ENCODE measurements around the gene RAB40A. TPM values are rescaled to one million over a fixed set of nuclear protein-coding genes. Genes with fewer than 3 reads are reported as not detected.
"Not testable (repeated sequence)": the region's sequence is repeated elsewhere in the genome, so short reads cannot be mapped to it uniquely, and the experiment has no call there.

RAB40A gene
- total RNA-seq, 2 experiments from 2014 or later: 0.10 to 0.12 TPM

DNA sequence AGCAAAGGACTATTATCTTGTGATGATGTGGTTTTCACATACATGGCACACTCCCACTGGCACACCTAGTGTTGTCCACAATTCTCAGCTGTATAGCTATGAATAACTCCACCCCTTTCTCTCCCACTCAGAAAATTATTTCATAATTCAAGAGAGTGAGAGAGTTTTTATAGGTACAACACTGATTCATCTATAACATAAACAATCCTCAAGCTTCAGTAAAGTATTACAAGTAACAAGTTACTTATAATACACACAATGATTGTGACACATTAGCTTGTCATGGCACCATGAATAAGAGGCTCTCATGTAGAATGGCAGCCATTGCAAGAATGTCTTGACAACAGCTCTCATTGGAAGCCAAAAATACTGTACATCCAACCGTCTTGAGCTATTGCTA is 43.9 kb downstream of the RAB40A start:
- CTCF ChIA-PET: no interaction called here
- Mint-ChIP-seq H3K4me1 (no peaks in the 10 kb centered on the region), H3K27ac (no peak overlapping the region), H3K4me3 (no peak overlapping the region), H3K9me3 (no peaks in the 10 kb centered on the region), H3K36me3 (ENCODE audit: low read depth) (no peaks in the 10 kb centered on the region), H3K27me3 (no peaks in the 10 kb centered on the region)
- POLR2A ChIA-PET: no interaction called here
- no peak for DNase-seq

DNA sequence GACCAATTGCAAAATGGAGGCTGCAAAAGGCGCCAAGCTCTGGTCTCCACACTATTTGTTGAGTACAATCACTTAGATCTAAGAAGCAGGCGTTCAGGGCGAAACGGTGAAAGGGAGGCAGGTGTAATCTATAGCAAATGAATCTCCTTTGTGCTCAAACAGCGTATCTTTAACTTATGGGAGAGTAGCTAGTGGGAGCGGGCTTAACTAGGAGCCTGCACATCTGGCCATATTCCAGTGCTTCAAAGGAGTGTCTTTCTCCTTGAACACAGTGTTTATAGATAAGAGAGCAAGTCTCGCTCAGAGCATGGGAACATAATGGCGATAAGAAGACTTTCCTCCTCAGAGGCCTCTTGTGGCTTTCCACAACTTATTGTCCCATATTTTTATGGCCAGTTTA is 49.3 kb downstream of the RAB40A start:
- CTCF ChIA-PET: interaction anchor here (0.6 kb wide), 1 partner anchor 746 kb away, joined by 3 read pairs; no protein-coding TSS in a partner anchor
- H3K9me3 Mint-ChIP-seq; H3K27ac Mint-ChIP-seq; H3K27me3 Mint-ChIP-seq; POLR2A ChIA-PET; H3K4me3 Mint-ChIP-seq; H3K4me1 Mint-ChIP-seq; H3K36me3 Mint-ChIP-seq (ENCODE audit: low read depth); DNase-seq: not testable (repeated sequence)

DNA sequence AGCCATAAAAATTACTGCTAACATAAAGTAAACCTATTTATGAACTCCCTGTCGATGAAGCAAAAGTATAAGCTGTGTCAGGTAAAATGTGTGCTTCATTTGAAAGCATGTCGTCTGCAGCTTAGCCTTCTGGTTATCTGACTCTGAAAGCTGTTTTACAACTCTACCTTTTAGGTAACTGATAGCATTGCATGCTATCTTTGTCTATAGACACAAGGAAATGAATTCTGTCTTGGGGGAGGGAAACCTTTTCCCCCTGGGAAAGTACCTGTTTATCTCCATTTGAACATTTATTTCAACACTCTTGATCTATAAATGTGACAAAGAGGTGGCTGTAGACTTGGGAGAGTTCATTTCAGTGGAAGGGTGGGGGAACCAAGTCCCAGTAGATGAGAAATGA is 51.4 kb downstream of the RAB40A start:
- Mint-ChIP-seq H3K27ac (no peak overlapping the region), H3K36me3 (ENCODE audit: low read depth) (no peaks in the 10 kb centered on the region), H3K27me3 (peaks cover 2% of the 10 kb centered on the region), H3K4me3 (no peak overlapping the region), H3K4me1 (peaks cover 6% of the 10 kb centered on the region), H3K9me3 (no peaks in the 10 kb centered on the region)
- DNase-seq: no peak
- ChIA-PET CTCF (no interaction called here), POLR2A (no interaction called here)

DNA sequence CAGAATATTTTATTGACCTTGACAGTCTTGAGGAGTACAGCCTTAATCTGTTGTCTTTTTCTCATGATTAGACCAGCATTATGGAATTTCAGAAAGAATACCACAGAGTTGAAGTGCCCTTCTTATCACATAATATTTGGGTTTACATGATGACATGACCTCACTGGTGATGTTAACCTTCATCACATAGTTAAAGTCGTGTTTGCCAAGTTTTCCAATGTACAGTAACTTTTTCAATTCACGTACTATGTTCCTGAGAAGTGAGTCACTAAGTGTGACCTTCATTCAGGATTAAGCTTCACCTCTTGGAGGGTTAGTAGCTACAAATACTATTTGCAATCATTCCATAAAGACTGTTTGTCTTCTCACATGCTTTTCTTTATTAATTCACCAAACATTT is 52.1 kb downstream of the RAB40A start:
- Mint-ChIP-seq H3K4me1 (peaks cover 6% of the 10 kb centered on the region), H3K27me3 (peaks cover 2% of the 10 kb centered on the region), H3K36me3 (ENCODE audit: low read depth) (no peaks in the 10 kb centered on the region), H3K4me3 (no peak overlapping the region), H3K9me3 (no peaks in the 10 kb centered on the region), H3K27ac (no peak overlapping the region)
- ChIA-PET POLR2A (no interaction called here), CTCF (no interaction called here)
- DNase-seq: no peak

DNA sequence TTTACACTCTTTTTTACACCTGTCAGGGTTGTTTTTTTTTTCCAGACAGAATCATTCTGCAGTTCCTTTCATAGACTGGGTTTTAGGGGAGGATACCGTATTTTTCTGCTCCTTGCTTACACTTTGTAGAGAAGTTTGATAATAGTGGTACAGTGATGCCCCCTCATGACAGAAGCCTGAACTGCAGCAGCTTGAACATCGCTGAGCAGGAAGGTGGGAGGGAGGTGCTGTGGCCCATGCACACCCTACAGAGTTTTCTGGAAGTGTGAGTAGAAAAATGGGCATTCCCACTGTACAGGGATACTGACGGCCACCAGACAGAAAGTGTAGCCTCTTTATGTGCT is 54.5 kb downstream of the RAB40A start:
- peaks cover 8% of the 10 kb centered on the region for H3K4me1 Mint-ChIP-seq
- H3K36me3 Mint-ChIP-seq (ENCODE audit: low read depth): peaks cover 2% of the 10 kb centered on the region
- peaks cover 2% of the 10 kb centered on the region for H3K9me3 Mint-ChIP-seq
- CTCF ChIA-PET: interaction anchor here (0.6 to 1.0 kb wide), 3 partner anchors 27 to 254 kb away, joined by 3 to 4 read pairs (median 3); no protein-coding TSS in a partner anchor
- peaks cover 2% of the 10 kb centered on the region for H3K27me3 Mint-ChIP-seq
- peak overlapping the region; percentile 76 for H3K4me3 Mint-ChIP-seq
- DNase-seq: peak; percentile 74
- peak overlapping the region; percentile 90 for H3K27ac Mint-ChIP-seq
- POLR2A ChIA-PET: no interaction called here

DNA sequence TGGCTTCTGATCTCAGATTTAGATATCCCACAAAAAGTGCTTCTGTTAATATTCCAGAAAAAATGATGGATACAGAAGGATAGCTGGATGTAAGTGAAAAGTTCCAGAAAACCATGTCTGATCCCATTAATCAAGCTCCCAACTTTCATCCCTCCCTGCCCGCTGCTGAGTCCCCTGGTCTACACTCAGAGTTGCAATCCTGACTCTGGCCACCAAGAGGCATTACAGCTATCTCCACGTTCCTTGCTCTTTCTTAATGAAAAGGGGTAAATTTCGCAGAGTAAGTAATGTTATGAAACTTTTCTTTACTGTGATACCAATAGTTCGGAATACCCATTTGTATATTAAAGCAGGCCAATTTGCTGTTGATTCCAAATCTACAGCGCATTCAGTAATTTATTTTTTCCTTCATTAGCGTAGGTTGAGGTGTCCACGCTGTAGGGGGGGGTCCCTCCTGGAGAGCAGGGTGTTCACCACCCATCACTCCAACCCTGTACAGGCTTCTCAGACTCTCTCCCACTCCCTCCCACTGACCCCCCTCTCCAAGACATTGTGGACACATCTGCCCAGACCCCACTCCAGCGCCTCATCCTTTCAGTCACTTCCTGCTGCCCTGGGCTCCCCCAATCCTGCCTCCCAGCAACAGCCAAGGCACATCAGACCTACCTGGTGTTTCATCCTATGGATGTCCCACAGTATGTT is 55.1 kb downstream of the RAB40A start:
- peaks cover 2% of the 10 kb centered on the region for H3K36me3 Mint-ChIP-seq (ENCODE audit: low read depth)
- DNase-seq: peak; percentile 9
- peaks cover 2% of the 10 kb centered on the region for H3K9me3 Mint-ChIP-seq
- peaks cover 11% of the 10 kb centered on the region for H3K4me1 Mint-ChIP-seq
- peak overlapping the region; percentile 76 for H3K4me3 Mint-ChIP-seq
- POLR2A ChIA-PET: no interaction called here
- CTCF ChIA-PET: interaction anchor here (0.6 to 1.3 kb wide), 8 partner anchors 18 to 253 kb away, joined by 3 to 5 read pairs (median 4); no protein-coding TSS in a partner anchor
- H3K27me3 Mint-ChIP-seq: peaks cover 2% of the 10 kb centered on the region
- H3K27ac Mint-ChIP-seq: peak overlapping the region; percentile 90

DNA sequence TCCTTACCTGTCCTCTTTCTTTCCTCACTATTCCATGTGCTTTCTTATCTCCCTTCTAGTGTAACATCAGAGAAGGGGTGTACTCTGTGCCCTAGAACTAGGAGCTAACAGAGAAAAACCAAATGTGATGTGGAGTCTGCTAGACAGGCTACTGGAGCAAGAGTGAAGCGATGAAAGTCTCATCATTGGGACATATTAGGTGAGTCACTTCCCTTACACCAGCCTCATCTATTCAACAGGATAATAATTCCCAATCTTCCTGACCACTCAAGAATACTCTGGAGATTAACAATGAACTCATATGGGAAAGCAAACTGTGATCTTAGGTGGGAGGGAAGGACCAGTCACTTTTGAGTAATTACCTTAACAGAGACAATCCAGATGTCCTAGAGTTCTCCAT is 58.1 kb downstream of the RAB40A start:
- Mint-ChIP-seq H3K36me3 (ENCODE audit: low read depth) (peaks cover 2% of the 10 kb centered on the region), H3K4me1 (peaks cover 14% of the 10 kb centered on the region), H3K27me3 (peaks cover 4% of the 10 kb centered on the region), H3K4me3 (no peak overlapping the region), H3K9me3 (peaks cover 2% of the 10 kb centered on the region), H3K27ac (no peak overlapping the region)
- DNase-seq: no peak
- POLR2A ChIA-PET: no interaction called here
- CTCF ChIA-PET: no interaction called here

DNA sequence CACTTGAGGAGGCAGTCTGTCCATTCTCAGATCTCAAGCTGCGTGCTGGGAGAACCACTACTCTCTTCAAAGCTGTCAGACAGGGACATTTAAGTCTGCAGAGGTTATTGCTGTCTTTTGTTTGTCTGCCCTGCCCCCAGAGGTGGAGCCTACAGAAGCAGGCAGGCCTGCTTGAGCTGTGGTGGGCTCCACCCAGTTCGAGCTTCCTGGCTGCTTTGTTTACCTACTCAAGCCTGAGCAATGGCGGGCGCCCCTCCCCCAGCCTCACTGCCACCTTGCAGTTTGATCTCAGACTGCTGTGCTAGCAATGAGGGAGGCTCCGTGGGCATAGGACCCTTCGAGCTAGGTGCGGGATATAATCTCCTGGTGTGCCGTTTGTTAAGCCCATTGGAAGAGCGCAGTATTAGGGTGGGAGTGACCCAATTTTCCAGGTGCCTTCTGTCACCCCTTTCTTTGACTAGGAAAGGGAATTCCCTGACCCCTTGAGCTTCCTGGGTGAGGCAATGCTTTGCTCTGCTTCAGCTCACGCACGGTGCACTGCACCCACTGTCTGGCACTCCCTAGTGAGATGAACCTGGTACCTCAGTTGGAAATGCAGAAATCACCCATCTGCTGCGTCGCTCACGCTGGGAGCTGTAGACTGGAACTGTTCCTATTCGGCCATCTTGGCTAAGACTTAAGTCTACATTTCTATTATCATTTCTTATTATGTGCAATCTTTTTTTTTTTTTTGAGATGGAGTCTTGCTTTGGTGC is 59.1 kb downstream of the RAB40A start:
- H3K27ac Mint-ChIP-seq; POLR2A ChIA-PET; CTCF ChIA-PET; H3K4me3 Mint-ChIP-seq; H3K9me3 Mint-ChIP-seq; H3K36me3 Mint-ChIP-seq (ENCODE audit: low read depth); H3K27me3 Mint-ChIP-seq: not testable (repeated sequence)
- H3K4me1 Mint-ChIP-seq: peaks cover 14% of the 10 kb centered on the region
- peak; percentile 40 for DNase-seq

DNA sequence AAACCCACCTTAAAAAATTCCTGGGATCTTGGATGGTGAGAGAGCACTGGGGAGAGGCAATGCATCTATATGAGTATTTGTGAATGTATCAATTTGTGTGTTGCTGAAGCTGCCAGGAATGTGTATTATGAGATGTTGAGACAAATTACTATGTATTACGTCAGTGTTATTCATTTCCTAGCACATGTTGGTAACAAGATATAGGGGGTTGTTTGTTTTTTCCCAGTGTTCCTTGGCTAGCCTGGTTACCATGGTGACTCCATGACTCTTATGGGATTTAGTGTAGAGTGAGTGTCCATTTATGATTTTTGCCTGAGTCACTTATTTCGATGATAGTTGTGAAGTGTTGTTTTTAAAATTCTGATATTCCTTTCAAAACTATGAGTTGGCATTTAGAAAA is 65.6 kb downstream of the RAB40A start:
- H3K27me3 Mint-ChIP-seq: peaks cover 2% of the 10 kb centered on the region
- POLR2A ChIA-PET: no interaction called here
- no peak overlapping the region for H3K4me3 Mint-ChIP-seq
- H3K9me3 Mint-ChIP-seq: no peaks in the 10 kb centered on the region
- no peak for DNase-seq
- CTCF ChIA-PET: no interaction called here
- no peak overlapping the region for H3K27ac Mint-ChIP-seq
- no peaks in the 10 kb centered on the region for H3K36me3 Mint-ChIP-seq (ENCODE audit: low read depth)
- no peaks in the 10 kb centered on the region for H3K4me1 Mint-ChIP-seq

Other genes starting within 250 kb of the RAB40A start
- gene TCEAL5, start 242.7 kb downstream of the RAB40A start, total RNA-seq: not detected
- gene BEX2, start 208.5 kb downstream of the RAB40A start, total RNA-seq: 1 to 10 TPM; 5.0 to 5.3 TPM
- gene TCEAL7, start 189.2 kb downstream of the RAB40A start, total RNA-seq: not detected
- not detected for gene TCEAL9, start 163.0 kb downstream of the RAB40A start, total RNA-seq
- gene BEX3, start 143.0 kb downstream of the RAB40A start, total RNA-seq: 1 to 10 TPM; 5.4 to 6.3 TPM
- gene TCEAL4, start 66.0 kb upstream of the RAB40A start, total RNA-seq: 1 to 10 TPM; 4.9 to 5.1 TPM
- gene TCEAL3, start 88.5 kb upstream of the RAB40A start, total RNA-seq: 1 to 10 TPM; 2.1 to 4.0 TPM
- 1 to 10 TPM; 5.7 to 6.2 TPM for gene TCEAL1, start 109.5 kb upstream of the RAB40A start, total RNA-seq
- 100 to 1,000 TPM; 122 to 126 TPM for gene MORF4L2, start 167.2 kb upstream of the RAB40A start, total RNA-seq
- gene TMEM31, start 191.4 kb upstream of the RAB40A start, total RNA-seq: not detected

Measured in activated CD4-positive, alpha-beta T cell treated with anti-CD3 and anti-CD28 coated beads, Interleukin-2, amount 10 ng/mL, durations not matched to agents 7 days and 5 days (primary cell).